GM12878 (cell line): Measurements from ENCODE around the gene MICALL2. TPM values are rescaled to one million over a fixed set of nuclear protein-coding genes. Genes with fewer than 3 reads are reported as not detected.

Experiments used
- FOXM1 ChIP-seq: IDR thresholded peaks from 2 replicates; pipeline ENCODE4 v1.6.1; 2012; ENCODE audit warnings: low read depth, mild to moderate bottlenecking, inconsistent platforms, low read length, moderate library complexity
- RB1 ChIP-seq: fragments of 450-650 bp; formaldehyde crosslinking; IDR thresholded peaks from 2 replicates; pipeline ENCODE4 v1.6.1; 2017; ENCODE audit warnings: mild to moderate bottlenecking, borderline replicate concordance
- SREBF1 ChIP-seq: IDR thresholded peaks from 2 replicates; pipeline ENCODE4 v1.6.1; 2012; ENCODE audit warnings: mild to moderate bottlenecking, low read length
- polyA plus RNA-seq, 11 experiments: library from polyadenylated mRNA; depleted of rRNA in 4 of 11; unstranded in 6 of 11; stranded (reverse) in 5 of 11; fragments of >200 nt; fragmentation: Nextera tagmentation in 4 of 11; fragmentation: Illumina TruSeq in 1 of 11; extraction: Ambion mirVana in 4 of 11; extraction: Trizol in 1 of 11; gene quantifications; 1 replicate in 1 of 11; 2 replicates in 10 of 11; pipeline versions ENCODE4 v1.2.1 to v1.2.3, GENCODE V29; 2011 to 2016; ENCODE audit warnings: inconsistent platforms in 2 of 11, missing spikeins in 2 of 11, low read depth in 1 of 11
- total RNA-seq, 4 experiments: library from RNA; depleted of rRNA in 3 of 4; stranded (reverse); fragments of >200 nt in 3 of 4; fragmentation: Illumina TruSeq in 1 of 4; extraction: Trizol in 1 of 4; gene quantifications; 2 replicates each; pipeline versions ENCODE4 v1.2.1 to v1.2.3, GENCODE V29; 2013 to 2021
- TF ChIP-seq, protein P1 (sequence below), 3 experiments: IDR thresholded peaks in 2 of 3; conservative IDR thresholded peaks in 1 of 3; 2 replicates each; pipeline ENCODE4 v1.5.1; 2011; ENCODE audit warnings: low read depth in 3 of 3, low read length in 3 of 3, mild to moderate bottlenecking in 3 of 3, control low read depth in 2 of 3, moderate library complexity in 2 of 3, inconsistent platforms in 1 of 3, mixed read lengths in 1 of 3; ENCODE audit not compliant: control insufficient read depth in 2 of 3, insufficient read depth in 1 of 3; ENCODE audit errors: extremely low read depth in 1 of 3
- TF ChIP-seq, protein P2 (sequence below): fragments of 450-650 bp; IDR thresholded peaks from 2 replicates; pipeline ENCODE4 v1.6.1; 2018; ENCODE audit warnings: mild to moderate bottlenecking, low read depth, moderate library complexity; ENCODE audit not compliant: partially characterized antibody
- TF ChIP-seq, protein P3 (sequence below): IDR thresholded peaks from 2 replicates; pipeline ENCODE4 v1.6.1; 2012; ENCODE audit warnings: low read depth, low read length, improper control_type of control experiment

MICALL2 gene
- total and polyA plus RNA-seq, 10 of the 15 experiments (the other 5 are each of a cell fraction or from before 2014, with no cell fraction given), result 0.04 to 1.7 (median 0.83) TPM; not detected in 3

DNA sequence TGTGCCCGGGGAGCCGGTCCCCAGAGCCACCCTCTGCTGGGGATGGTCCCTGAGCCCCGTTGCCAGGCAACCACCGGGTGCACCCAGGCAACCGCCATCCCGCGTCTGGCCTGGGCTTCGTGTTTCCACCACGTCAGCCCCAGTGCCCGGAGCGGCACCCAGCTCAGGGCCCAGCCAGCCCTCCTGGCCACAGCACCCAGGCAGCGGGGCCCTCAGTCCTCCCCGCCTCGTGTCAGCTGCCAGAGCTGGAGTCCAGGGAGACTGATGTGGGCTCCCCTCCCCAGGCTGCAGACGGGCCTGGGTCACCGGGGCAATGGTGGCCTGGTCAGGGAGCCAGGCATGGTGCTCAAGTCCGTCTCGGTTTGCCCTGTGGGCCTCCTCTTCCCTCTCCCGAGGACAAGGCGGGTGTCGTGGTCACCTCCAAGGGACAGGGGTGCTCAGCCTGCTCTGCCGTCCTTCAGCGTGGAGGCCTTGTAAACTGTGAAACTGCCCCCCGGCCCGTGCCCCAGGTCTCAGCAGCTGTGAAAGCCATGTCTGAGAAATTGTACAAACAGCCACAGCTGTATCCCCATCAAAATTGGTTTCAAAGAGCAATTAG lies 72.5 kb downstream of the MICALL2 start (continued):
- TF ChIP-seq, protein P1, sequence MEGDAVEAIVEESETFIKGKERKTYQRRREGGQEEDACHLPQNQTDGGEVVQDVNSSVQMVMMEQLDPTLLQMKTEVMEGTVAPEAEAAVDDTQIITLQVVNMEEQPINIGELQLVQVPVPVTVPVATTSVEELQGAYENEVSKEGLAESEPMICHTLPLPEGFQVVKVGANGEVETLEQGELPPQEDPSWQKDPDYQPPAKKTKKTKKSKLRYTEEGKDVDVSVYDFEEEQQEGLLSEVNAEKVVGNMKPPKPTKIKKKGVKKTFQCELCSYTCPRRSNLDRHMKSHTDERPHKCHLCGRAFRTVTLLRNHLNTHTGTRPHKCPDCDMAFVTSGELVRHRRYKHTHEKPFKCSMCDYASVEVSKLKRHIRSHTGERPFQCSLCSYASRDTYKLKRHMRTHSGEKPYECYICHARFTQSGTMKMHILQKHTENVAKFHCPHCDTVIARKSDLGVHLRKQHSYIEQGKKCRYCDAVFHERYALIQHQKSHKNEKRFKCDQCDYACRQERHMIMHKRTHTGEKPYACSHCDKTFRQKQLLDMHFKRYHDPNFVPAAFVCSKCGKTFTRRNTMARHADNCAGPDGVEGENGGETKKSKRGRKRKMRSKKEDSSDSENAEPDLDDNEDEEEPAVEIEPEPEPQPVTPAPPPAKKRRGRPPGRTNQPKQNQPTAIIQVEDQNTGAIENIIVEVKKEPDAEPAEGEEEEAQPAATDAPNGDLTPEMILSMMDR (IDR thresholded peaks at IDR 0.05 in 2 of 3, conservative IDR thresholded peaks at IDR 0.05 in 1 of 3; ENCODE audit: control insufficient read depth in 2 of 3, extremely low read depth in 1 of 3, insufficient read depth in 1 of 3, low read depth in 3 of 3, low read length in 3 of 3), result no peak
- TF ChIP-seq, protein P2, sequence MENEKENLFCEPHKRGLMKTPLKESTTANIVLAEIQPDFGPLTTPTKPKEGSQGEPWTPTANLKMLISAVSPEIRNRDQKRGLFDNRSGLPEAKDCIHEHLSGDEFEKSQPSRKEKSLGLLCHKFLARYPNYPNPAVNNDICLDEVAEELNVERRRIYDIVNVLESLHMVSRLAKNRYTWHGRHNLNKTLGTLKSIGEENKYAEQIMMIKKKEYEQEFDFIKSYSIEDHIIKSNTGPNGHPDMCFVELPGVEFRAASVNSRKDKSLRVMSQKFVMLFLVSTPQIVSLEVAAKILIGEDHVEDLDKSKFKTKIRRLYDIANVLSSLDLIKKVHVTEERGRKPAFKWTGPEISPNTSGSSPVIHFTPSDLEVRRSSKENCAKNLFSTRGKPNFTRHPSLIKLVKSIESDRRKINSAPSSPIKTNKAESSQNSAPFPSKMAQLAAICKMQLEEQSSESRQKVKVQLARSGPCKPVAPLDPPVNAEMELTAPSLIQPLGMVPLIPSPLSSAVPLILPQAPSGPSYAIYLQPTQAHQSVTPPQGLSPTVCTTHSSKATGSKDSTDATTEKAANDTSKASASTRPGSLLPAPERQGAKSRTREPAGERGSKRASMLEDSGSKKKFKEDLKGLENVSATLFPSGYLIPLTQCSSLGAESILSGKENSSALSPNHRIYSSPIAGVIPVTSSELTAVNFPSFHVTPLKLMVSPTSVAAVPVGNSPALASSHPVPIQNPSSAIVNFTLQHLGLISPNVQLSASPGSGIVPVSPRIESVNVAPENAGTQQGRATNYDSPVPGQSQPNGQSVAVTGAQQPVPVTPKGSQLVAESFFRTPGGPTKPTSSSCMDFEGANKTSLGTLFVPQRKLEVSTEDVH, result no peak
- TF ChIP-seq RB1 (no peak), SREBF1 (no peak), FOXM1 (no peak)
- TF ChIP-seq, protein P3, sequence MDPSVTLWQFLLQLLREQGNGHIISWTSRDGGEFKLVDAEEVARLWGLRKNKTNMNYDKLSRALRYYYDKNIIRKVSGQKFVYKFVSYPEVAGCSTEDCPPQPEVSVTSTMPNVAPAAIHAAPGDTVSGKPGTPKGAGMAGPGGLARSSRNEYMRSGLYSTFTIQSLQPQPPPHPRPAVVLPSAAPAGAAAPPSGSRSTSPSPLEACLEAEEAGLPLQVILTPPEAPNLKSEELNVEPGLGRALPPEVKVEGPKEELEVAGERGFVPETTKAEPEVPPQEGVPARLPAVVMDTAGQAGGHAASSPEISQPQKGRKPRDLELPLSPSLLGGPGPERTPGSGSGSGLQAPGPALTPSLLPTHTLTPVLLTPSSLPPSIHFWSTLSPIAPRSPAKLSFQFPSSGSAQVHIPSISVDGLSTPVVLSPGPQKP, result no peak
- TF ChIP-seq, all 136 proteins: peak for 0
